ENCODE results near the gene FAH.

DNA sequence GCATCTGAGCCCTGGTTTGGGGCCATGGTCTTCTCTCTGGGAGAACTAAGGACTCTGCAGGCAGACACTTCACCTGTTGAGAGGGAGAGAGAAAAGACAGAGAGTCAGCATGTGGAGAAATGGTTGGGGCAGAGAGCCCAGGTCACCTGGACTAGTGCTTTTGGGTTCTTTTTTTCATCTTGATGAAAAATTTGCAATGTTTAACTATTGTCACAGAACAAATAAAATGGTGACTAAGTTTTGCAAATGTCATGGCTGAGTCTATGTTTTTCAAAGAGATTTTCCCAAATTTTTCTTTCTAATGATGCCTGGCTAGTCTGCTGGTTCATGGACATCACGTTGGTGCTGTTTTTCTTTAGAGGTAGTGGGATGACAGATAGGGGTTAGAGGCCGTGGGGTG is 17.8 kb downstream of the FAH start:
- TF ChIP-seq, protein P1, sequence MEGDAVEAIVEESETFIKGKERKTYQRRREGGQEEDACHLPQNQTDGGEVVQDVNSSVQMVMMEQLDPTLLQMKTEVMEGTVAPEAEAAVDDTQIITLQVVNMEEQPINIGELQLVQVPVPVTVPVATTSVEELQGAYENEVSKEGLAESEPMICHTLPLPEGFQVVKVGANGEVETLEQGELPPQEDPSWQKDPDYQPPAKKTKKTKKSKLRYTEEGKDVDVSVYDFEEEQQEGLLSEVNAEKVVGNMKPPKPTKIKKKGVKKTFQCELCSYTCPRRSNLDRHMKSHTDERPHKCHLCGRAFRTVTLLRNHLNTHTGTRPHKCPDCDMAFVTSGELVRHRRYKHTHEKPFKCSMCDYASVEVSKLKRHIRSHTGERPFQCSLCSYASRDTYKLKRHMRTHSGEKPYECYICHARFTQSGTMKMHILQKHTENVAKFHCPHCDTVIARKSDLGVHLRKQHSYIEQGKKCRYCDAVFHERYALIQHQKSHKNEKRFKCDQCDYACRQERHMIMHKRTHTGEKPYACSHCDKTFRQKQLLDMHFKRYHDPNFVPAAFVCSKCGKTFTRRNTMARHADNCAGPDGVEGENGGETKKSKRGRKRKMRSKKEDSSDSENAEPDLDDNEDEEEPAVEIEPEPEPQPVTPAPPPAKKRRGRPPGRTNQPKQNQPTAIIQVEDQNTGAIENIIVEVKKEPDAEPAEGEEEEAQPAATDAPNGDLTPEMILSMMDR (IDR thresholded peaks at IDR 0.05), result no peak
- TF ChIP-seq ZFX (IDR thresholded peaks at IDR 0.05; ENCODE audit: borderline replicate concordance), result no peak

Data from 22Rv1 (cell line).